ENCODE results near the gene HIBCH. TPM values are rescaled to one million over a fixed set of nuclear protein-coding genes. Genes with fewer than 3 reads are reported as not detected.

HIBCH gene
- total and polyA plus RNA-seq, 4 donors: 20.2 to 65.2 (median 32.8) TPM

DNA sequence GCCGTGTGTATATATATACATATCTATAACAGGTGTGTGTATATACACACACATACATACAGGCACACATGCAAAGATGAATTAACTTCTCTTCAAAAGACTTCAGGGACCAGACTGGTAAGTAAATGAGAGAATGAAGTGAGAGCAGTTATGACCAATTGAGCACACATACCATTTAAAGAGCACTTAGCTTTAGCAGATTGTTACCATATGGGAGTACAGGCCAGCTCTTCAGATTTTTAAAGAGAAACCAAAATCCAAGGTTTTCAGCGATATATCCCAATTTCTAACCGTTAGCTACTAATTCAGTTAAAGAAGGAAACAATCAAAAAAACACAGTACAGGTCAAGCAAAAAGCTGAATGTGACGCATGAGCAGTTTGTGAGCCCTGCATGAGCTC lies 47.5 kb upstream of the HIBCH start:
- no peak for DNase-seq (ENCODE audit: low spot score)
- H3K9ac ChIP-seq (ENCODE audit: low read depth in 1 of 2, low read length in 2 of 2): no peak overlapping the region
- H3K27me3 ChIP-seq (ENCODE audit: control insufficient read depth in 4 of 4, insufficient read depth in 4 of 4, low read length in 3 of 4): no peaks in the 10 kb centered on the region
- 98% methylated on average over 4 of the region's 4 CpGs for WGBS
- peaks cover 0 to 18% (median 8%) of the 10 kb centered on the region in 4 donors for H3K36me3 ChIP-seq (ENCODE audit: control insufficient read depth in 4 of 4, insufficient read depth in 3 of 4, low read depth in 1 of 4, low read length in 3 of 4)
- H3K4me1 ChIP-seq (ENCODE audit: control insufficient read depth in 4 of 4, insufficient read depth in 4 of 4, low read length in 3 of 4): peaks cover 2 to 11% (median 6%) of the 10 kb centered on the region in 4 donors
- H3K4me3 ChIP-seq (ENCODE audit: low read depth in 1 of 3, low read length in 3 of 3): no peak overlapping the region
- TF ChIP-seq YY1 (IDR thresholded peaks at IDR 0.05): no peak
- TF ChIP-seq, protein P1, sequence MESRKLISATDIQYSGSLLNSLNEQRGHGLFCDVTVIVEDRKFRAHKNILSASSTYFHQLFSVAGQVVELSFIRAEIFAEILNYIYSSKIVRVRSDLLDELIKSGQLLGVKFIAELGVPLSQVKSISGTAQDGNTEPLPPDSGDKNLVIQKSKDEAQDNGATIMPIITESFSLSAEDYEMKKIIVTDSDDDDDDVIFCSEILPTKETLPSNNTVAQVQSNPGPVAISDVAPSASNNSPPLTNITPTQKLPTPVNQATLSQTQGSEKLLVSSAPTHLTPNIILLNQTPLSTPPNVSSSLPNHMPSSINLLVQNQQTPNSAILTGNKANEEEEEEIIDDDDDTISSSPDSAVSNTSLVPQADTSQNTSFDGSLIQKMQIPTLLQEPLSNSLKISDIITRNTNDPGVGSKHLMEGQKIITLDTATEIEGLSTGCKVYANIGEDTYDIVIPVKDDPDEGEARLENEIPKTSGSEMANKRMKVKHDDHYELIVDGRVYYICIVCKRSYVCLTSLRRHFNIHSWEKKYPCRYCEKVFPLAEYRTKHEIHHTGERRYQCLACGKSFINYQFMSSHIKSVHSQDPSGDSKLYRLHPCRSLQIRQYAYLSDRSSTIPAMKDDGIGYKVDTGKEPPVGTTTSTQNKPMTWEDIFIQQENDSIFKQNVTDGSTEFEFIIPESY (IDR thresholded peaks at IDR 0.05): no peak
- no peak for TF ChIP-seq FOXA2 (IDR thresholded peaks at IDR 0.05)
- TF ChIP-seq, protein P2, sequence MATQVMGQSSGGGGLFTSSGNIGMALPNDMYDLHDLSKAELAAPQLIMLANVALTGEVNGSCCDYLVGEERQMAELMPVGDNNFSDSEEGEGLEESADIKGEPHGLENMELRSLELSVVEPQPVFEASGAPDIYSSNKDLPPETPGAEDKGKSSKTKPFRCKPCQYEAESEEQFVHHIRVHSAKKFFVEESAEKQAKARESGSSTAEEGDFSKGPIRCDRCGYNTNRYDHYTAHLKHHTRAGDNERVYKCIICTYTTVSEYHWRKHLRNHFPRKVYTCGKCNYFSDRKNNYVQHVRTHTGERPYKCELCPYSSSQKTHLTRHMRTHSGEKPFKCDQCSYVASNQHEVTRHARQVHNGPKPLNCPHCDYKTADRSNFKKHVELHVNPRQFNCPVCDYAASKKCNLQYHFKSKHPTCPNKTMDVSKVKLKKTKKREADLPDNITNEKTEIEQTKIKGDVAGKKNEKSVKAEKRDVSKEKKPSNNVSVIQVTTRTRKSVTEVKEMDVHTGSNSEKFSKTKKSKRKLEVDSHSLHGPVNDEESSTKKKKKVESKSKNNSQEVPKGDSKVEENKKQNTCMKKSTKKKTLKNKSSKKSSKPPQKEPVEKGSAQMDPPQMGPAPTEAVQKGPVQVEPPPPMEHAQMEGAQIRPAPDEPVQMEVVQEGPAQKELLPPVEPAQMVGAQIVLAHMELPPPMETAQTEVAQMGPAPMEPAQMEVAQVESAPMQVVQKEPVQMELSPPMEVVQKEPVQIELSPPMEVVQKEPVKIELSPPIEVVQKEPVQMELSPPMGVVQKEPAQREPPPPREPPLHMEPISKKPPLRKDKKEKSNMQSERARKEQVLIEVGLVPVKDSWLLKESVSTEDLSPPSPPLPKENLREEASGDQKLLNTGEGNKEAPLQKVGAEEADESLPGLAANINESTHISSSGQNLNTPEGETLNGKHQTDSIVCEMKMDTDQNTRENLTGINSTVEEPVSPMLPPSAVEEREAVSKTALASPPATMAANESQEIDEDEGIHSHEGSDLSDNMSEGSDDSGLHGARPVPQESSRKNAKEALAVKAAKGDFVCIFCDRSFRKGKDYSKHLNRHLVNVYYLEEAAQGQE (IDR thresholded peaks at IDR 0.05): no peak
- TF ChIP-seq, protein P3, sequence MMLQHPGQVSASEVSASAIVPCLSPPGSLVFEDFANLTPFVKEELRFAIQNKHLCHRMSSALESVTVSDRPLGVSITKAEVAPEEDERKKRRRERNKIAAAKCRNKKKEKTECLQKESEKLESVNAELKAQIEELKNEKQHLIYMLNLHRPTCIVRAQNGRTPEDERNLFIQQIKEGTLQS (IDR thresholded peaks at IDR 0.05): no peak
- no peak for TF ChIP-seq JUND (IDR thresholded peaks at IDR 0.05)
- TF ChIP-seq, protein P4, sequence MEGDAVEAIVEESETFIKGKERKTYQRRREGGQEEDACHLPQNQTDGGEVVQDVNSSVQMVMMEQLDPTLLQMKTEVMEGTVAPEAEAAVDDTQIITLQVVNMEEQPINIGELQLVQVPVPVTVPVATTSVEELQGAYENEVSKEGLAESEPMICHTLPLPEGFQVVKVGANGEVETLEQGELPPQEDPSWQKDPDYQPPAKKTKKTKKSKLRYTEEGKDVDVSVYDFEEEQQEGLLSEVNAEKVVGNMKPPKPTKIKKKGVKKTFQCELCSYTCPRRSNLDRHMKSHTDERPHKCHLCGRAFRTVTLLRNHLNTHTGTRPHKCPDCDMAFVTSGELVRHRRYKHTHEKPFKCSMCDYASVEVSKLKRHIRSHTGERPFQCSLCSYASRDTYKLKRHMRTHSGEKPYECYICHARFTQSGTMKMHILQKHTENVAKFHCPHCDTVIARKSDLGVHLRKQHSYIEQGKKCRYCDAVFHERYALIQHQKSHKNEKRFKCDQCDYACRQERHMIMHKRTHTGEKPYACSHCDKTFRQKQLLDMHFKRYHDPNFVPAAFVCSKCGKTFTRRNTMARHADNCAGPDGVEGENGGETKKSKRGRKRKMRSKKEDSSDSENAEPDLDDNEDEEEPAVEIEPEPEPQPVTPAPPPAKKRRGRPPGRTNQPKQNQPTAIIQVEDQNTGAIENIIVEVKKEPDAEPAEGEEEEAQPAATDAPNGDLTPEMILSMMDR (IDR thresholded peaks at IDR 0.05; ENCODE audit: low read depth, low read length, missing input control): no peak
- TF ChIP-seq RAD21 (IDR thresholded peaks at IDR 0.05): no peak
- TF ChIP-seq FOXA1 (IDR thresholded peaks at IDR 0.05): no peak
- TF ChIP-seq NR2F2 (IDR thresholded peaks at IDR 0.05): no peak
- no peak for TF ChIP-seq RXRA (IDR thresholded peaks at IDR 0.05)
- TF ChIP-seq EGR1 (IDR thresholded peaks at IDR 0.05; ENCODE audit: low read depth in 2 of 2): no peak
- TF ChIP-seq HNF4A (conservative IDR thresholded peaks at IDR 0.05): no peak
- TF ChIP-seq, protein P5, sequence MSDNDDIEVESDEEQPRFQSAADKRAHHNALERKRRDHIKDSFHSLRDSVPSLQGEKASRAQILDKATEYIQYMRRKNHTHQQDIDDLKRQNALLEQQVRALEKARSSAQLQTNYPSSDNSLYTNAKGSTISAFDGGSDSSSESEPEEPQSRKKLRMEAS (IDR thresholded peaks at IDR 0.05): no peak
- no peak for TF ChIP-seq GABPA (IDR thresholded peaks at IDR 0.05 in 1 of 2, conservative IDR thresholded peaks at IDR 0.05 in 1 of 2)
- TF ChIP-seq SP1 (IDR thresholded peaks at IDR 0.05): no peak
- H3K27ac ChIP-seq (ENCODE audit: low read depth in 1 of 2, low read length in 2 of 2): no peak overlapping the region
- H3K9me3 ChIP-seq (ENCODE audit: control insufficient read depth in 4 of 4, low read length in 3 of 4): no peaks in the 10 kb centered on the region

All from liver (tissue), 9 donors.